LoVo (cell line): ENCODE results near the gene SULT1A2.
"Not testable (repeated sequence)": the region's sequence is repeated elsewhere in the genome, so short reads cannot be mapped to it uniquely, and the experiment has no call there.

ENCODE experiments used
- DNase-seq: peaks from one replicate; pipeline ENCODE4 v3.0.0-alpha.2; 2016; ENCODE audit warnings: low spot score

SULT1A2 gene

DNA sequence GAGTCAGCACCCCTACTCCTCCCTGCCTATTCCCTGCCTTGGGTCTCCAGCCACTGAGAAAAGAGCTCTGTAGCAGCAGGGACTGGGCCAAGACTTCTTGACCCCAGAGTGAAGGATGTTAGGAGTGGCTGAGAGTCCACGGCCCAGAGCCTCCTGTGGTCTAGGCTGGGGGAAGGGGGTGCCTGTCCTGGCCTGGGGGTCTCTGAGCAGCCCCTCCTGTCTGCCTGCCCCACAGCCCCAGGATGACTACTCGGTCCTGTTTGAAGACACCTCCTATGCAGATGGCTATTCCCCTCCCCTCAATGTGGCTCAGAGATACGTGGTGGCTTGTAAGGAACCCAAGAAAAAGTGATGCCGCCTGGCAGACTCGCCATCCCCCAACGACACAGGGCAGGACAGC lies 5.5 kb downstream of the SULT1A2 start:
- DNase-seq, result no peak

DNA sequence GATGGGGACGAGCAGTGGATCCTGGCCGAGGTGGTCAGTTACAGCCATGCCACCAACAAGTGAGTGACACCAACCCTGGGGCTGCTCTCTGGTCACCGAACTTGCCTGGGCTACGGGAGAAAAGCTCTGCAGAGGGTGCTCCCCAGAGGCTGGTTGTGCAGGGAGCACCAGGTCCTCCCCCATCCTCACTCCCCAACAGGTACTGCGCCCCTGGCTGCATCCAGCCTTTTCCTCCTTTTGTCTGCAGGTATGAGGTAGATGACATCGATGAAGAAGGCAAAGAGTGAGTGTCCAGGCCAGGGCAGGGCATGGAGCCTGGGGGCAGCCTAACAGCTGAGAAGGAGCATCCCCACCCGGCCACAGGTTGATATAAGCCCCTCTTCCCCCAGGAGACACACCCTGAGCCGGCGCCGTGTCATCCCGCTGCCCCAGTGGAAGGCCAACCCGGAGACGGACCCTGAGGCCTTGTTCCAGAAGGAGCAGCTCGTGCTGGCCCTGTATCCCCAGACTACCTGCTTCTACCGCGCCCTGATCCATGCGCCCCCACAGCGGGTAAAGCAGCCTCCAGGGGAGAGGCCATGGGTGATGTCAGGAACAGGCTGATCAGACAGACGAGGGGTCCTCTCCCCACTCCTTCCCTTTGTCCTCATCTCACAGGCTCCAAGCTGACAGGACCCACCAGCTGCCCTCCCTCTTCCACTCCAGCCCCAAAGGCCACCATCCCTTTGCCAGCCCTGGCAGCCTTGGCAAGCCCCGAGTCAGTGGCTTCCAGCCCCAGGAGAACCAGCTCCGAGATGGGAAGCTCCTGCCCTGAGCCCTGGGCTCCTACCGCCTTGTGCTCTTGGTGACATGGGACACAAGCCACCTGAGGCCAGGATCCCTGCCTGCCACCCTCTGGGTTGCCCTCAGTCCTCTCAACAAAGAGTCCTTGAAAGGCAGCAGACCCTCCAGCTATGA lies 6.2 kb downstream of the SULT1A2 start:
- DNase-seq, result no peak

GRCh38 chr16:28589930-28590329 lies 6.9 kb downstream of the SULT1A2 start:
- DNase-seq, result no peak

- no peak for DNase-seq
Measured at GRCh38 chr16:28589069-28589468, 7.8 kb downstream of the SULT1A2 start.

DNA sequence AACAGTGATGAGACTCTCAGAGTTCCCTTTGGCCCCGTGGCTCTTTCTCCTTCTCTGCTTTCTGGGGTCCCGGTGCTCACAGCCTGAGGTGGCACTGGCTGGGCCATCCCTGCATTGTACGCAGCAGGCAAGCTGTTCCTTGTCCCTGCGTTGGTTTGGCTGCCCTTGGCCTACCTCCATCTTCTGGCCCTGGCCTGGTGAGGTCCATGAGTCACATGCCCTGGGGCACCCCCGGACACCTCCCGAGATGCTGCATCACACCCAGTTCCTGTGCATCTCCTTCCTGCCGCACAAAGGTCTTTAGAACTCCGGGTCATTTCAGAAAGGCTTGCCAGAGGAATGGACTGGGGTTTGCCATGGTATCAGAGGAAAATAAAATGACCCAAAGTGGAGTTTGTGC lies 9.5 kb downstream of the SULT1A2 start:
- DNase-seq, result no peak

DNA sequence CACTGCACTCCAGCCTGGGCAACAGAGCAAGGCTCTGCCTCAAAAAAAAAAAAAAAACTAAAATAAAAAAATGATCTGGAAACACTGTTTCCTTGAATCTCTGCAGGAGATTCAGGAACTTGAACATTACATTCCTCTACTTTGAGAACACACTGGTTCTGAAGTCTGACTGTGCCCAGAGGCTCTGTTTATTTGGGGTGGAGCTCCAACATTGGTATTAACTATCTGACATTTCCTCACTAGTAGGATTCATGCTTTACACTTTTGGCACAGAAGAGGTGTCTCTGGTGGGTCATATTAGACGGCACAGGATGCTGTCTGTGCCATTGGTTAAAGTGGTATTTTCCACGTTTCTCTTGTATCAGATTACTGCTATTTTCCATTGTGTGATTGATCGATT lies 10.4 kb downstream of the SULT1A2 start:
- no peak for DNase-seq

DNA sequence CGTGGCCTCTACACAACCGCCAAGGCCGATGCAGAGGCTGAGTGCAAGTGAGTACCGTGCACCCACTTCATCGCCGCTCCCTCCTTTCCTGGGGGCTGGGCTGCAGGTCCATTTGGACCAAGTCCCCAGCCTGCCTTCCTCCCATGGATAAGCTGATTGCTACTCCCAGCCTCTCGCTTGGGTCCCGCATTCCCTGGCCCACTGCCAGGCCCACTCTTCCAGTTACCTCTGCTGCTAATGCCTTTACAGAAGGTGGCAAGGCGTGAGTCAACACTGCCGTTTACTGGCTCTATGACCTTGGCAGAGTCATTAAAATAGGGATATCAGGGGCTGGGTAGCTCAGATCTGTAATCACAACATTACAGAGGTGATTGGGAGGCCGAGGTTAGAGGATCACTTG lies 11.2 kb downstream of the SULT1A2 start:
- no peak for DNase-seq

GRCh38 chr16:28580726-28581315 lies 16.0 kb downstream of the SULT1A2 start:
- no peak for DNase-seq

DNA sequence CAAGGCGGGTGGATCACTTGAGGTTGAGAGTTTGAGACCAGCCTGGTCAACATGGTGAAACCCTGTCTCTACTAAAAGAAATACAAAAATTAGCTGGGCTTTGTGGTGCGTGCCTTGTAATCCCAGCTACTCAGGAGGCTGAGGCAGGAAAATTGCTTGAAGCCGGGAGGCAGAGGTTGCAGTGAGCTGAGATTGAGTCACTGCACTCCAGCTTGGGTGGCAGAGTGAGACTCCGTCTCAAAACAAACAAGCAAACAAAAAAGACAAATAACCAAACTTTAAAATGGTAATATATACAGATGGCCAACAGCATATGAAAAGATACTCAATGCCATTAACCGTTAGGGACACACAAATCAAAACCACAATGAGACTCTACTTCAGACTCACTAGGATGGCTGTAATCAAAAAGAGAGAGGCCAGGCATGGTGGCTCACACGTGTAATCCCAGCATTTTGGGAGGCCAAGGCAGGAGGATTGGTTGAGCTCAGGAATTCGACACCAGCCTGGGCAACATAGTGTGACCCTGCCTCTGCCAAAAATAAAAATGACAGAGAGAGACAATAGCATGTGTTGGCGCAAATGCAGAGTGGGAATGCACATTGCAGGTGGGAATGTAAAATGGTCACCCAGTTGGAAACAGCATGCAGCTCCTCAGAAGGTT lies 21.3 kb downstream of the SULT1A2 start:
- no peak for DNase-seq

- no peak for DNase-seq
Measured at GRCh38 chr16:28574925-28575324, 21.9 kb downstream of the SULT1A2 start.

- DNase-seq, result no peak
Measured at GRCh38 chr16:28573738-28574718, 22.8 kb downstream of the SULT1A2 start.

DNA sequence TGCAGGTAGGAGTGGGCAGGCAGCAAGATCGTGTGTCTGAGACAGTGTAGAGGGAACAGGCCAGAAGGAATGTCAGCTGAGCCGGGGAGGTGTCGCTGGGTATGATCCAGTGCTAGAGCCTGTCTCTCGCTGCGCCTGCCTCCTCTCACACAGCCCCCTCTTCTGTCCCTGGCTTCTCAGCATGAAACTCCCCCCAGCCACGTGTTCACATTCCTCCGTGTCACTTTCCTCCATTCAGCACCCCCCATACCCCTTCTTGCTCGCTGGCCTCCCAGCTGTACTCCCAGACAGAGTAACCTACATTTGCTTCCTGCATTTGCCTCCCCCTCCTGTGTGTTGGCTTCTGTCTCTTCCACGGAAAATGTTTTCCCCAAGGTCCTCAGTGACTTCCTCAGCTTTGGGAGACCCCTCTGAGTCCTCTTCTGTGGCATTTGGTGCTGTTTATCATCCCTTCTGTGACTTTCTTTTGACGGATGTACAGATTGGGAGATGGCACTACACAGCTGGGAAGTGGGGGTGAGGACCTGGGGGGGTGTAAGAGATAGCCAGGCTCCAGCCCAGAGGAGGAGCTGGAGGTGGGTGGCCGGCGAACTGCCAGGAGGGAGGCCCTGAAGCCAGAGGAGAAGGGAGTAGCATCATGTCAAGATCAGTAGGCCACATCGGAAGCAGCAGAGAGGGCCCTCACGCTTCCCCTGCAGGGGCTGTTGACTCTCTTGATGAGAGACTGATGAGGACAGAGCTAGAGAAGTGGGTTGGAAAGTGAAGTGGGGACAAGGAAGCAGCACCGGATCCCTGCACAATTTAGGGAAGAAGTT lies 23.9 kb downstream of the SULT1A2 start:
- no peak for DNase-seq

GRCh38 chr16:28569968-28570752 lies 26.7 kb downstream of the SULT1A2 start:
- no peak for DNase-seq

DNA sequence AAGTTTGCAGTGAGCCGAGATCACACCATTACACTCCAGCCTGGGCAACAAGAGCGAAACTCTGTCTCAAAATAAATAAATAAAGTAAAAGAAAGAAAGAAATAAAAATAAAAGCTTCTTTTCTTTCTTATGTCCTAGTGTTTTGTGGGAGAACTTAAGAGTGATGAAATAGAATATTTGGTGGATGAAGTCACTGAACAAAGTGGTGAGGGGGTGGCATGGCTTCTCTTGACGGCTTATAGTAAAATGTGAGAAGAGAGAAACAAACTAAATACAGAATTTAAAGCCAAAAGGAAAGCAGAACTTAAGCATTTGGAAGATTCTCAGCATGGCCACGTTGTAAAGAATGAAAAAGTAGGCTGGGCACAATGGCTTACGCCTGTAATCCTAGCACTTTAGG lies 27.8 kb downstream of the SULT1A2 start:
- DNase-seq, result no peak

DNA sequence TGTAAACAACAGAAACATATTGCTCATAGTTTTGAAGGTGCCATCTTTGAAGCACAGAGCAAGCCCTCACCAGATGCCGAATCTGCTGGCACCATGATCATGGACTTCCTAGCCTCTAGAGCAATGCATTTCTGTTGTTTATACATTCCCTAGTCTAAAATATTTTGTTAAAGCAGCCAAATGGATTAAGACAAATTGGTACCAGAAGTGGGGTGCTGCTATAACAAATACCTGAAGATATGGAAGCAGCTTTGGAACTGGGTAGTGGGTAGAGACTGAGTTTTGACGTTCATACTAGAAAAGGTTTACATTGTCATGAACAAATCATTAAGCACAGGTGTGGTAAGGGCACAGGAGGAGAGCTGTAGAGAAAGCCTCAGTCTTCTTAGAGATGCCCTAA lies 29.6 kb downstream of the SULT1A2 start:
- DNase-seq, result no peak

DNA sequence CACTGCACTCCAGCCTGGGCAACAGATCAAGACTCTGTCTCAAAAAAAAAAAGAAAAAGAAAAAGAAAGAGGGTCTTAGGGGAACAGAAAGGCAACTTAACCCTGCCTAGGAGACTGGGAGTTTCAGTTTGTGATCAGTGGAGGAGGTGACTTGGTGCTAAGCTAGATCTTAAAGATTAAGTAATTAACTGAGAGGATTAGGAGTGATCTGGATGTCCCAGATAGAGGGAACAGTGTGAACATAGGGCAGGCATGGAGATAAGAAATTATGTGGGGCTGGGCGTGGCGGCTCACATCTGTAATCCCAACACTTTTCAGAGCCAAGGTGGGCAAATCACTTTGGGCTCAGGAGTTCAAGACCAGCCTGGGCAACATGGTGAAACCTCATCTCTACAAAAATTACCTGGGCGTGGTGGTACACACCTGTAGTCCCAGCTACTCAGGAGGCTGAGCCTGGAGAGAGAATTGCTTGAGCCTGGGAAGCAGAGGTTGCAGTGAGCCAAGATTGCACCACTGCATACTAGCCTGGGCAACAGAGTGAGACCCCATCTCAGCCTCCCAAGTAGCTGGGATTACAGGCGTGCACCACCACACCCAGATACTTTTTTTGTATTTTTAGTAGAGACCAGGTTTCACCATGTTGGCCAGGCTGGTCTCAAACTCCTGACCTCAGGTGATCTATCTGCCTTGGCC lies 30.5 kb downstream of the SULT1A2 start:
- not testable (repeated sequence) for DNase-seq

DNA sequence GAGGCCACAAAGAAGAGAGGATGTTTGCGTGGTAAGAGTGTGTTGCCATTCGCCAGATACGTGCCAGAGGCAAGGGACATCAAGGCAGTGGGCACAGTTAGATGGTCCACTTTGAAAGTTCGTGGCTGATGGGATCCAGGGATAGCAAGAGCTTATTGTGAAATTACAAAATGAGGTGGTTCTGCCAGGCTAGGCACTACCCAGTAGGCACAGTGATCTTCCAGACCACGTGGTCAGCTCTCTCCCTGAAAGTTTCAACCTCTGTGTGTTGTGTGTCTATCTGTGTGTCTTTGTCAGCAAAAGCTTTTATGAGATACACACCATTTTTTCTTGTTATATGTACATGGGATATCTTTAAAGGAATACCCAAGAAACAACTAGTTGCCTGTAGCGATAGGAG lies 33.6 kb downstream of the SULT1A2 start:
- DNase-seq, result no peak

DNA sequence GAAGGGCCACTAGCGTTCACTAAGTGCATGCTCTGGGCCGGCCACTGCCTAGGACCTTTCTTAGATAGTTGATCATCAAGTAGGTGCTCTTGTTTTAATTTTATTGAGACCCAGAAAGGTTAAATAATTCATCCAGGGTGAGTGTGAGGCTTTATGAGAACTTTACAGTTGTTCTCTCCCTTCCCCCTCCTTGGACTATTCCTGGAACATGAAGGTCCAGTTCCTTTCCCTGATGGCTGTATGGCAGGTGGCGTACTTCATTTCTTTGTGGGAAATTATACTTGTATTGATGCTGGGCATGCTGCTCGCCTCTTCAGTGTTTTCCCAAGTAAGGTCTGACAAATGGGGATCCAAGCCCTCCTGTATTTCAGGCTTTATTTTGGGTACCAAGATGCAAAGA lies 34.7 kb downstream of the SULT1A2 start:
- no peak for DNase-seq

DNA sequence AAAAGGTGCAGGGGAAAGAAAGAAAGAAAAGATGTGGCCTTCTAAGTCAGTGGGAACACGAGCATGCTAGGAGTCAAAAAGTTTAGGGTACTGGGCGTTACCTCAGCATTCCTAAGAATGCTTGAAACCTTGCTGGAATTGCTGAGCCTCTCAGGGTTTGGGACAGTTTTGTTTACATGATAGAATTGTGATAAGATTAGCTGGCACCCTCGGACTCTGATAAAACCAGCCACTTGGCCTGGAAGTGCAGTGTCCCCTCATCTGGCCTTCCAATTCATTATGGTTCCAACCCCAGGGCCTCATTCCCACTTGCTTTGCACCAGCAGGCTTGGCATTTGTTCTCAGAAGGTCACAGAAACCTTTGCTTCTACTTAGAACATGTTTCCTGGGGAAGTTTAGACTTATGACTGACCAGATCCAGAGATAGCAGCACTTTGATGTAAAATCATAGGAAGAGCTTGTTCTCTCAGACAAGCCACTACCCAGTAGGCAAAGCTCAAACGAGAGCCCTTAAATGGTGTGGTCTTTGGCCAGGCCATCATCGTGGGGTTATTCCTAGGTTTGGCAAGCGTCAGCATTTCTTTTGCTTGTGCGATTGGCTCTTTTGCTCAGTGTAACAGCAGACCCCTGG lies 35.2 kb downstream of the SULT1A2 start:
- DNase-seq, result no peak
